AG09319 (cell line): ENCODE data around the gene FAM135A.

Source experiments
- DNase-seq: peaks from one replicate; pipeline ENCODE4 v3.0.0-alpha.2; 2010; ENCODE audit warnings: low read depth; ENCODE audit errors: extremely low read depth
- TF ChIP-seq, protein P1 (sequence below): IDR thresholded peaks from 2 replicates; pipeline ENCODE4 v1.5.1; 2011; ENCODE audit warnings: low read depth, mild to moderate bottlenecking, inconsistent platforms, low read length, moderate library complexity

Gene FAM135A

DNA sequence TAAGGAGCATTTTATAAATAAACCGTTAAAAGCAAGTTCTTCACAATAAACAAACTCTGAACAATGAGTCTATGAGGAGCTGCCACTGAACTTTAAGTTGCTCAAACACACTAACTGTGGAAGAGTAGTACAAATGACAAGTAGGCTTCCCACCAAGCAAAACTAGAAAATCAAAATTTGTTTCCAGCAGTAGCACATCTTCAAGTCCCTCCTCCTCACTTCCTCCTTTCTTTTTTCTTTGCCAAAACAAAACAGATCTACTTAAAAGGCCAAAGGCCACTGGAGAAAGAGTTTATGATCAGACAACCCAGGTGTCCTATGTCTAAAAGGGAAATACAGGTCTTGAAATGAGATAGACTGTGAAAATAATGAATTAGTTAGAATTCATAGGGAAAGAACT, 17.1 kb upstream of the FAM135A start:
- DNase-seq, result no peak
- TF ChIP-seq, protein P1, sequence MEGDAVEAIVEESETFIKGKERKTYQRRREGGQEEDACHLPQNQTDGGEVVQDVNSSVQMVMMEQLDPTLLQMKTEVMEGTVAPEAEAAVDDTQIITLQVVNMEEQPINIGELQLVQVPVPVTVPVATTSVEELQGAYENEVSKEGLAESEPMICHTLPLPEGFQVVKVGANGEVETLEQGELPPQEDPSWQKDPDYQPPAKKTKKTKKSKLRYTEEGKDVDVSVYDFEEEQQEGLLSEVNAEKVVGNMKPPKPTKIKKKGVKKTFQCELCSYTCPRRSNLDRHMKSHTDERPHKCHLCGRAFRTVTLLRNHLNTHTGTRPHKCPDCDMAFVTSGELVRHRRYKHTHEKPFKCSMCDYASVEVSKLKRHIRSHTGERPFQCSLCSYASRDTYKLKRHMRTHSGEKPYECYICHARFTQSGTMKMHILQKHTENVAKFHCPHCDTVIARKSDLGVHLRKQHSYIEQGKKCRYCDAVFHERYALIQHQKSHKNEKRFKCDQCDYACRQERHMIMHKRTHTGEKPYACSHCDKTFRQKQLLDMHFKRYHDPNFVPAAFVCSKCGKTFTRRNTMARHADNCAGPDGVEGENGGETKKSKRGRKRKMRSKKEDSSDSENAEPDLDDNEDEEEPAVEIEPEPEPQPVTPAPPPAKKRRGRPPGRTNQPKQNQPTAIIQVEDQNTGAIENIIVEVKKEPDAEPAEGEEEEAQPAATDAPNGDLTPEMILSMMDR, result no peak

DNA sequence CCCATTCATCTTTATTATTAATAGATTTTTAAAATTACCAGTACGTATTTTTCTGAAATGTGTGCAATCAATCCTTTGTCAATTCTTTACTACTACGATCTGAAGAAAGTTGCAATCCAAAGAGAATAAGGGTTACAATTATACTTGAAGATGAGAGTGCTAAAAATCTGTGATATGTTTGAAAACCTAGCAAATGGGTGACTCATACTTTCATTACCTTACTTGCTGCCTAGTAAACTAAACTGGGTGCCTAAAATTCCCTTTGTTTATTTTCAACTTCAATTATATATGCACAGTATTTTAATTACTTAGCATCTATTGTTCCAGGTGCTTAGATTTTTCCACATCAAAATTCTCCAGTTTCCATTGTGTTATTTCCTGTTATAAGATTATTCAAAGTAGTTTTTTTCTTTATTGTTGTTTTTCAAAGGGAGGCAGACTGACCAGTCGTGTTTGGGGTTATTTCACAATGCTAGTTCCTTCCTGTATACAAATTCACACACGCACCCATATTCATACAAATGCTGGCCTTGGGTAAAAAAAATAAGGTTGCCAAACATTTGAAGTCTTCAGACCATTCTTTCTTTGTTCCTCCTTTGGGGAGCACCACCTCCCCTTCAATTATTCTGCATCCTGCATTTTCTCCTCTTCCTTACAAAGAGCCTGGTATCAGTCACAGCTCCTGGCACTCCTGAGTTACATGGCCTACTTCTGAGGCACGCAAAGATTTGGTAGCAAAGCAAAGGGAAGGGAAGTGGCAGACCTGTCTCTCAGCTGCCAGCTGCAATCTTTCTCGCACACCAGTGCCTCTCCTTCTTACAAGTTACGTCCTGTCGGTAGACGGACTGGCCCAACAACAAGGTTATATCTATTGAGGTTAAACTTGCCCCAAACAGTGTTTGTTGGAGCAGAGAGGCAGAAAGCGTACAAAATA, 16.2 kb upstream of the FAM135A start:
- no peak for DNase-seq
- TF ChIP-seq, protein P1, result no peak

DNA sequence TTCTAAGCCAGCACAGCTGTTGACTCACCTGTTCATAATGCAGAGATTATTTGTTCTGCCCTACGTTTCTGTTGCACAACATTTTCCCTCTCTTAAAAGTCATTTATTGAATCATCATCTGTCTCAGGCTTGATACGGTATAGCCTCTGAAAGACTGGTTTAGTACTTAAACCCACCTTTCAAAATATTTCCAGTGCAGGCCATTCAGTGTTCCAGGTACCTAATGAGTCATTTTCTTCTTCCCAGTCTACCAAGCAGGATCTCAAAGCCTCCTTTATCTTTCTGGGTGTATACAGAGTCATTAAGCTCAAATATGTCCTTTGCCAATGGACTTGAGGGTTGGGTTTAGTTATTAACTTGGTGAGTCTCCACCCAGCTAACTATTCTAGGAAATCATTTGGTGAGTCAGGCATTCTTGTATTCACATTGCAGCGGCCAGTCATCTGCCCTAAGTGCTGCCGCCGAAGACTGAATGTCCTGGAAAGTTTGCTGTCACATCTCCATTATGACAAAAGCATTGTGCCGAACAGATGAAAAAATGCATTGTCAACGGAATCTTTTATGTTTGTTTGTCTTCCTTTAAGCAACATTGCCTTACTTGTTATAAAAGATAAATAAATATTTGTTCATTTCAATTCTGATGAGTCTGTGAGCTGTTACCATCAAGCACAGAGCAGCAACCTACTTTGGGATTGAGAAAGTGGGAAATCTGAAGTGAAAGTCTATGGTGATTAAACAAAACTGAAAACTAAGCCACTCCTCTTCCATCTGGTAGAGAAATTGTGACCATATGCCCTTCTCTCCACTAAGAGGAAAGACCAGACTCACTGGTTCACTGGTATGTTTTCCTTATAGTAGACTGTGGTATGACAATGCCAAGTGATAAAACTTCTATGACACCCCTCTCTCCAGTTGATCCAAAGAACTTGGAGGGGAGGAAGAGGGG, 14.3 kb upstream of the FAM135A start:
- DNase-seq, result no peak
- TF ChIP-seq, protein P1, result no peak

DNA sequence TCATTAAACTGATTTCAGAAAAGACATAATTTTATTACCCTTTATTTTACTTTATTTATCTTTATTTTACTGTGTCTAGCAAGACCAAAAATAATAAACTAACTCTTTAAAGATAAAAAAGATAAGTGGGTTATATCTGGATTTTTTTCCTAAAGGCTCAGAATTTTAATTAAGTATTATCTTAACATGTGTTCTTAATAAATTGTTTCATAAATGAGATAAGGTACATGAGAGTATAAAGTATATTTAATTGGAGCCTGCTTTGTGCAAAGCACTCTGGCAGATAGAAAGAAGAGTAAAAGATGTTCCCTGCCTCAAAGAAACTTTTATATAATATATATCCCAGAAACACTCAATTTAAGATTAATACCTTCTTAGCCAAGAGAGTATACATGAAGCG, 8.7 kb upstream of the FAM135A start:
- DNase-seq, result no peak
- TF ChIP-seq, protein P1, result no peak

DNA sequence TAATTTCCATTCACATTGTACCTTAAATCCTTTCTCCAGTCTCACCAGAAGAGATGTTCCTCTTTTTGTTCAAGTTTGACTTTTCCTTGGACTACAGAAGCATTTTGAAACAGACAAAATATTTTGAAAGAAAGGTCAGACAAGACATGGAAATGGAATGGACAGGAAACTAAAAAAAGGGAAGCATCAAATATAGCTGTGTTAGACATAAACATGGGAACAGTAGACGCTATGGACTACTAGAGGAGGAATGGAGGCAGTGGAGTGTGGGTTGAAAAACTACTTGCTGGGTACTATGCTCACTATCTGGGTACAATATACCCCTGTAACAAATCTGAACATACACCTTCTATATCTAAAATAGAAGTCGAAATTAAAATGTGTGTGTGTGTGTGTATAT, 4.1 kb upstream of the FAM135A start:
- TF ChIP-seq, protein P1, result no peak
- DNase-seq, result no peak

DNA sequence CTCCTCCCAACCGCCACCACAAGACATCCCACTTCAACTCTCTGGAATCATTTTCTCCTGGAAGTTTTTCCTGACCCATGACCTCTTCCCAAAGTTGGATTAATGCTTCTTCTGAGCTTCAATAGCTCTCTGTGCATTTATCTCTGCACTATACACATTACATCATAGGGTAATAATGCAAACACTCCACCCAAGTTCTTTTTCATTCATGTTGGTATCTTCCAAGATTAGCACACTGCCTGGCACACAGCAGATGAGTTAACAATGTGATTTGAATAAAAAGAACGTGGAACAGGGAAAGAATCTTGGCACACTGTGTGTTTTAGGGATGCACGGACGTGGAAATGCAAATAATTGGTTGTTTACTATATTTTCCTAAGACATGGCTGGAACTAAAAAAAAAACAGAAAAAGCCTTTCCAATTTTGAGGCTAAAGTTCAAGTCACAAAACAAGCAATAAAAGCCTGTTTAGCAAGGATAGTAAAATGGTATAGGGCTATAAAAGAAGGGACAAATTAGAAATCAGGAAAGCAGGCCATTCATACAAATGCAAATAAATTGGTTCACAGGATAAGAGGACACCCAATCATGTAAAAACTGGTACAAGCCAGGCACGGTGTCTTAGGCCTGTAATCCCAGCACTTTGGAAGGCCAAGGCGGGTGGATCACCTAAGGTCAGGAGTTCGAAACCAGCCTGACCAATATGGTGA, 1.6 kb upstream of the FAM135A start:
- TF ChIP-seq, protein P1, result no peak
- DNase-seq, result no peak
